GM19025 (cell line): ENCODE data around the gene UQCC5.
A peak's percentile ranks its signal among the peaks of the same experiment; 100 is the strongest.

Experiments used
- ATAC-seq: cut with Tn5 transposase; IDR thresholded peaks from one replicate; pipeline ENCODE4 v1.9.1; 2021; ENCODE audit warnings: mild to moderate bottlenecking, low read depth, moderate library complexity; ENCODE audit not compliant: unreplicated experiment

Gene UQCC5

GRCh38 chr3:52532838-52533622, 3.4 kb upstream of the UQCC5 start:
- ATAC-seq: no peak

GRCh38 chr3:52533623-52534280, 2.7 kb upstream of the UQCC5 start, which contains the start of gene NT5DC2:
NT5DC2 (minus strand) TSS chr3:52533857; CDS start chr3:52533737, 120 bp downstream.
- peak; percentile 38 for ATAC-seq

- no peak for ATAC-seq
Measured at GRCh38 chr3:52534281-52535183, 1.9 kb upstream of the UQCC5 start.

- ATAC-seq: no peak
Measured at GRCh38 chr3:52535411-52536111, 844 bp upstream of the UQCC5 start.

GRCh38 chr3:52536112-52536368, 365 bp upstream of the UQCC5 start:
- no peak for ATAC-seq

- no peak for ATAC-seq
Measured at GRCh38 chr3:52537165-52537620, 788 bp downstream of the UQCC5 start.

GRCh38 chr3:52537726-52538421, 1.5 kb downstream of the UQCC5 start:
- ATAC-seq: no peak

- no peak for ATAC-seq
Measured at GRCh38 chr3:52539010-52539653, 2.7 kb downstream of the UQCC5 start.

GRCh38 chr3:52541050-52541449, 4.6 kb downstream of the UQCC5 start:
- no peak for ATAC-seq

GRCh38 chr3:52544937-52545336, 8.5 kb downstream of the UQCC5 start:
- ATAC-seq: no peak

- ATAC-seq: no peak
Measured at GRCh38 chr3:52546111-52546901, 9.9 kb downstream of the UQCC5 start.

- ATAC-seq: no peak
Measured at GRCh38 chr3:52547143-52547542, 10.7 kb downstream of the UQCC5 start.

GRCh38 chr3:52551118-52551517, 14.7 kb downstream of the UQCC5 start:
- no peak for ATAC-seq

GRCh38 chr3:52552089-52552488, 15.7 kb downstream of the UQCC5 start:
- no peak for ATAC-seq

GRCh38 chr3:52554026-52554755, 17.8 kb downstream of the UQCC5 start:
- no peak for ATAC-seq

GRCh38 chr3:52555056-52555455, 18.7 kb downstream of the UQCC5 start:
- no peak for ATAC-seq

- ATAC-seq: no peak
Measured at GRCh38 chr3:52557011-52557960, 20.9 kb downstream of the UQCC5 start.
